H1 (cell line): ENCODE results near the gene ABLIM1.

Experiments used
- CEBPB ChIP-seq: IDR thresholded peaks from 2 replicates; pipeline ENCODE4 v1.6.1; 2012; ENCODE audit warnings: low read depth, low read length
- CHD1 ChIP-seq: IDR thresholded peaks from 2 replicates; pipeline ENCODE4 v1.6.1; 2012; ENCODE audit warnings: low read depth, low read length, improper control_type of control experiment
- HDAC2 ChIP-seq, 2 experiments: fragments of 300-600 bp in 1 of 2; sonication (generic) in 1 of 2; IDR thresholded peaks; 2 replicates each; pipeline ENCODE4 v1.6.1; 2011 to 2012; ENCODE audit warnings: low read depth in 2 of 2, low read length in 2 of 2, mild to moderate bottlenecking in 2 of 2, moderate library complexity in 2 of 2, borderline replicate concordance in 1 of 2, inconsistent platforms in 1 of 2
- TF ChIP-seq, protein P1 (sequence below), 3 experiments: IDR thresholded peaks; 1 replicate in 2 of 3; 2 replicates in 1 of 3; pipeline versions ENCODE4 v1.5.1 to v1.6.1; 2011; ENCODE audit warnings: low read length in 3 of 3, mild to moderate bottlenecking in 3 of 3, inconsistent platforms in 2 of 3, low read depth in 1 of 3, moderate library complexity in 1 of 3; ENCODE audit not compliant: insufficient read depth in 1 of 3; ENCODE audit errors: control extremely low read depth in 1 of 3

DNA sequence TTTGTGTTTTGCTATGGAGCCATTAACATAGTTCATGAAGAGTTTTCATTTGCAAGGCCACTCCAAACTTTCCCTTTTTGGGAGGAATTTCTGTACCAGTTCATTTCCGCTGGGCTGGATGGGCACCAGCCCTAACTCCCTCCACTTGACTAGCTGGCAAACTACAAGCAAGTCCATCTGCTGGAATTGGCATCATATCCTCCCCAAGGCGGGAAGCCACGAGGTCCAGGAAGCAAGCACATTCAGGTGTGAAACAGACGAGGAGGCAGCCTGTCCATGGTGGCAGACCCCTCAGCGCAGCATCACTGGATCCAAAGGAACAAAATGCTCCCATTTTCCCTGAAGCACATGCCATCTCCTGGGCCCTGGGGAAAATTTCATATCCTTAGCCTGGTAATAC is 125.8 kb downstream of the ABLIM1 start:
- TF ChIP-seq, protein P1, sequence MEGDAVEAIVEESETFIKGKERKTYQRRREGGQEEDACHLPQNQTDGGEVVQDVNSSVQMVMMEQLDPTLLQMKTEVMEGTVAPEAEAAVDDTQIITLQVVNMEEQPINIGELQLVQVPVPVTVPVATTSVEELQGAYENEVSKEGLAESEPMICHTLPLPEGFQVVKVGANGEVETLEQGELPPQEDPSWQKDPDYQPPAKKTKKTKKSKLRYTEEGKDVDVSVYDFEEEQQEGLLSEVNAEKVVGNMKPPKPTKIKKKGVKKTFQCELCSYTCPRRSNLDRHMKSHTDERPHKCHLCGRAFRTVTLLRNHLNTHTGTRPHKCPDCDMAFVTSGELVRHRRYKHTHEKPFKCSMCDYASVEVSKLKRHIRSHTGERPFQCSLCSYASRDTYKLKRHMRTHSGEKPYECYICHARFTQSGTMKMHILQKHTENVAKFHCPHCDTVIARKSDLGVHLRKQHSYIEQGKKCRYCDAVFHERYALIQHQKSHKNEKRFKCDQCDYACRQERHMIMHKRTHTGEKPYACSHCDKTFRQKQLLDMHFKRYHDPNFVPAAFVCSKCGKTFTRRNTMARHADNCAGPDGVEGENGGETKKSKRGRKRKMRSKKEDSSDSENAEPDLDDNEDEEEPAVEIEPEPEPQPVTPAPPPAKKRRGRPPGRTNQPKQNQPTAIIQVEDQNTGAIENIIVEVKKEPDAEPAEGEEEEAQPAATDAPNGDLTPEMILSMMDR (IDR thresholded peaks at IDR 0.05; ENCODE audit: control extremely low read depth in 1 of 3, insufficient read depth in 1 of 3, low read depth in 1 of 3, low read length in 3 of 3) = no peak
- TF ChIP-seq CEBPB (no peak), CHD1 (no peak), HDAC2 (IDR thresholded peaks at IDR 0.05; ENCODE audit: borderline replicate concordance in 1 of 2, low read depth in 2 of 2, low read length in 2 of 2) (no peak)
